Naive B cell (primary cell): Measurements from ENCODE around the gene OR2B2. TPM values are rescaled to one million over a fixed set of nuclear protein-coding genes. Genes with fewer than 3 reads are reported as not detected.
"Not testable (repeated sequence)": the region's sequence is repeated elsewhere in the genome, so short reads cannot be mapped to it uniquely, and the experiment has no call there.

ENCODE experiments used
- ATAC-seq, 2 donors: fragments of 150-1000 bp; cut with Tn5 transposase; 2 replicates each; pipeline ENCODE4 v1.10.0; 2021; ENCODE audit warnings: low read depth in 2 of 2, mild to moderate bottlenecking in 2 of 2, moderate library complexity in 2 of 2
- DNase-seq: peaks from one replicate; pipeline ENCODE4 v3.0.0; 2022
- H3K27ac Mint-ChIP-seq, 6 donors: one replicate each; pipeline ENCODE4 v1.8.0; 2020 to 2022; ENCODE audit warnings: mild to moderate bottlenecking in 6 of 6, mixed read lengths in 6 of 6, moderate library complexity in 5 of 6, inconsistent platforms in 2 of 6
- H3K27me3 Mint-ChIP-seq, 3 donors: one replicate each; pipeline ENCODE4 v1.8.0; 2021 to 2022; ENCODE audit warnings: mixed read lengths in 3 of 3, mild to moderate bottlenecking in 1 of 3
- H3K36me3 Mint-ChIP-seq, 2 donors: one replicate each; pipeline ENCODE4 v1.8.0; 2020 to 2022; ENCODE audit warnings: mixed read lengths in 2 of 2, inconsistent platforms in 1 of 2, mild to moderate bottlenecking in 1 of 2
- H3K4me1 Mint-ChIP-seq, 3 donors: one replicate each; pipeline ENCODE4 v1.8.0; 2020 to 2022; ENCODE audit warnings: mixed read lengths in 3 of 3, inconsistent platforms in 1 of 3, mild to moderate bottlenecking in 1 of 3, moderate library complexity in 1 of 3
- H3K4me3 Mint-ChIP-seq, 8 donors: one replicate each; pipeline ENCODE4 v1.8.0; 2020 to 2022; ENCODE audit warnings: mild to moderate bottlenecking in 8 of 8, mixed read lengths in 8 of 8, moderate library complexity in 8 of 8, inconsistent platforms in 2 of 8
- H3K9me3 Mint-ChIP-seq, 7 donors: one replicate each; pipeline ENCODE4 v1.8.0; 2020 to 2022; ENCODE audit warnings: mixed read lengths in 7 of 7, mild to moderate bottlenecking in 5 of 7, inconsistent platforms in 2 of 7, moderate library complexity in 1 of 7
- polyA plus RNA-seq, 6 donors: library from polyadenylated mRNA; unstranded; fragments of 300-500 nt; fragmentation: Illumina TruSeq; gene quantifications; one replicate each; pipeline ENCODE4 v1.2.3, GENCODE V29; 2021; ENCODE audit warnings: low read depth in 6 of 6

The OR2B2 gene
- not detected for polyA plus RNA-seq

DNA sequence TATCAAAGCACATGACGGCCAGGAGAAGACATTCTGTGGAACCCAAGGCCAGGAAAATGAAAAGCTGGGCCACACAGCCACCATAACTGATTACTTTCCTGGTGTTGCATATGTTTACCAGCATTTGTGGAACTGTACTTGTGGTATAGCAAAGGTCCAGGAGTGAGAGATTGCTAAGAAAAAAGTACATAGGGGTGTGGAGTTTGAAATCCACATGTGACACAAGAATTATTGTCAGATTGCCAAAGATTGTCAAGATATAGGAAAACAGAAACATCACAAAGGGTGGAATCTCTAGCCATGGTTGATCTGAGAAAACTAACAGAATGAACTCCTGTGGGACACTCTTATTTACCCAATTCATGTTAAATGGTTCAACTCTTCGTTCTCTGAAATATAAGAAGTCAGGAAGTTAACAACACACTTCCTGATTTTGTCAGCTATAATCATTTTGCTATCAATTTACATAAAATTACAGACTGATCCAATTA lies at the start of gene OR2B2:
Gene OR2B2, minus strand, starts transcription at position 441 of the 491 bp plus-strand sequence. Its CDS starts 77 bp downstream, at position 364.
- Mint-ChIP-seq H3K27me3 (no peaks in the 10 kb centered on the region), H3K4me3 (peak within 1 kb of the TSS in 1 of 8 donors; percentile 53), H3K27ac (no peak within 1 kb of the TSS), H3K4me1 (no peaks in the 10 kb centered on the region), H3K36me3 (no peaks in the 10 kb centered on the region), H3K9me3 (no peaks in the 10 kb centered on the region)
- DNase-seq (no peak), ATAC-seq (no peak)

DNA sequence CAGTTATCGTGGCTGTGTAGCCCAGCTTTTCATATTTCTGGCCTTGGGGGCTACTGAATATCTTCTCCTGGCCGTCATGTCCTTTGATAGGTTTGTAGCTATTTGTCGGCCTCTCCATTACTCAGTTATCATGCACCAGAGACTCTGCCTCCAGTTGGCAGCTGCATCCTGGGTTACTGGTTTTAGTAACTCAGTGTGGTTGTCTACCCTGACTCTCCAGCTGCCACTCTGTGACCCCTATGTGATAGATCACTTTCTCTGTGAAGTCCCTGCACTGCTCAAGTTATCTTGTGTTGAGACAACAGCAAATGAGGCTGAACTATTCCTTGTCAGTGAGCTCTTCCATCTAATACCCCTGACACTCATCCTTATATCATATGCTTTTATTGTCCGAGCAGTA lies 45.3 kb upstream of the OR2B2 start:
- H3K27ac Mint-ChIP-seq, result no peak overlapping the region
- H3K4me3 Mint-ChIP-seq, result no peak overlapping the region
- ATAC-seq, result no peak

DNA sequence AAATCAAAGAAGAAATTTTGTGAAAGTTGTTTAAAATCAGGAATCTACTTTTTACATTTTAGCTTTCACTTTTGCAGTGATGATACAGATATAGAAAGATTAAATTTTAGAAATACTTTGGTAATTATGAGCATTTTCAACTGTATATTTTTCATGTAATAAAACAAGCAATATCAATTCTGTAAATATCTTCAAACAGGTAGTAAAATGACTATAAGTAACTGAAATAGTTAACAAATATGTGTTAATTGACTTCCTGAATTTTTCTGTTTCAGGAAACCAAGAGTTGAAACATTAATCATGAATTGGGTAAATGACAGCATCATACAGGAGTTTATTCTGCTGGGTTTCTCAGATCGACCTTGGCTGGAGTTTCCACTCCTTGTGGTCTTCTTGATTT lies 44.7 kb upstream of the OR2B2 start, which contains the start of gene OR2B6:
Gene OR2B6, plus strand, starts transcription at position 301 of the 400 bp plus-strand sequence. Its CDS starts 0 bp downstream, at position 301.
- no peaks in the 10 kb centered on the region for H3K36me3 Mint-ChIP-seq
- DNase-seq (no peak), ATAC-seq (no peak)
- H3K4me3 Mint-ChIP-seq, result no peak within 1 kb of the TSS
- peaks cover 9 to 11% (median 9%) of the 10 kb centered on the region in 3 donors for H3K27me3 Mint-ChIP-seq
- peak within 1 kb of the TSS in 1 of 6 donors; percentile 57 for H3K27ac Mint-ChIP-seq
- H3K9me3 Mint-ChIP-seq, result no peaks in the 10 kb centered on the region
- peaks cover 0 to 11% (median 0%) of the 10 kb centered on the region in 3 donors for H3K4me1 Mint-ChIP-seq

More for the DNA sequence above, 45.3 kb upstream of the OR2B2 start:
- Mint-ChIP-seq H3K36me3 (no peaks in the 10 kb centered on the region), H3K9me3 (no peaks in the 10 kb centered on the region), H3K4me1 (peaks cover 0 to 13% (median 0%) of the 10 kb centered on the region in 3 donors), H3K27me3 (peaks cover 7 to 11% (median 9%) of the 10 kb centered on the region in 3 donors)
- no peak for DNase-seq

- peaks cover 2 to 18% (median 6%) of the 10 kb centered on the region in 7 donors for H3K9me3 Mint-ChIP-seq
- H3K27me3 Mint-ChIP-seq, result peaks cover 0 to 27% (median 3%) of the 10 kb centered on the region in 3 donors
- no peaks in the 10 kb centered on the region for H3K36me3 Mint-ChIP-seq
- H3K4me1 Mint-ChIP-seq, result no peaks in the 10 kb centered on the region
- no peak overlapping the region for H3K27ac Mint-ChIP-seq
- ATAC-seq, result no peak
- no peak for DNase-seq
- H3K4me3 Mint-ChIP-seq, result no peak overlapping the region
These were observed 38.8 kb upstream of the OR2B2 start for GRCh38 chr6:27951040-27951439.

DNA sequence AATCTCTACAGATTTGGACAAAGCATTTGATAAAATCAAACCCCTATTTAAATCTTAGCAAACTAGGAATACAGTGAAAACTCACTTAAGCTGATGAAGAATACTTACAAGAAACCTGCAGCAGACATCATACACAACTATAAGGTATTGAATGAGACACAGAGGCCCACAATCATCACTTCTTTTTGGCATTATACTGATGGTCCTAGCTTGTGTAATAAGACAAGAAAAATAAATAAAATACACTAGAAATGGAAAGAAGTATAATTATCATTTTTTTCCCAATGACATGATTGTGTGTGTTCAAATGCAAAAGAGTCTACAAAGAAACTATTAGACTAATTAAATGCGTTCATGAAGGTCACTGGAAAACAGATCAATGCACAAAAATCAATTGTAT lies 36.0 kb upstream of the OR2B2 start:
- H3K36me3 Mint-ChIP-seq, result no peaks in the 10 kb centered on the region
- no peak for ATAC-seq
- peaks cover 0 to 26% (median 0%) of the 10 kb centered on the region in 3 donors for H3K27me3 Mint-ChIP-seq
- no peaks in the 10 kb centered on the region for H3K4me1 Mint-ChIP-seq
- no peak overlapping the region for H3K4me3 Mint-ChIP-seq
- no peak overlapping the region for H3K27ac Mint-ChIP-seq
- H3K9me3 Mint-ChIP-seq, result peaks cover 2 to 18% (median 10%) of the 10 kb centered on the region in 7 donors
- no peak for DNase-seq

GRCh38 chr6:27943072-27943471 lies 30.9 kb upstream of the OR2B2 start:
- not testable (repeated sequence) for H3K9me3 Mint-ChIP-seq, H3K4me1 Mint-ChIP-seq, H3K4me3 Mint-ChIP-seq, H3K27ac Mint-ChIP-seq, H3K36me3 Mint-ChIP-seq, ATAC-seq, DNase-seq
- H3K27me3 Mint-ChIP-seq, result peaks cover 9 to 38% (median 21%) of the 10 kb centered on the region in 3 donors

- Mint-ChIP-seq H3K27ac (no peak overlapping the region), H3K4me3 (no peak overlapping the region), H3K4me1 (no peaks in the 10 kb centered on the region), H3K9me3 (peaks cover 0 to 8% (median 0%) of the 10 kb centered on the region in 7 donors), H3K36me3 (no peaks in the 10 kb centered on the region), H3K27me3 (peaks cover 9 to 41% (median 28%) of the 10 kb centered on the region in 3 donors)
- ATAC-seq, result no peak
- no peak for DNase-seq
These were observed 28.6 kb upstream of the OR2B2 start for GRCh38 chr6:27940766-27941165.

GRCh38 chr6:27931209-27931608 lies 19.0 kb upstream of the OR2B2 start:
- H3K9me3 Mint-ChIP-seq, result peaks cover 5 to 12% (median 9%) of the 10 kb centered on the region in 7 donors
- peaks cover 8 to 11% of the 10 kb centered on the region in 2 donors for H3K36me3 Mint-ChIP-seq
- ATAC-seq (no peak), DNase-seq (no peak)
- no peak overlapping the region for H3K4me3 Mint-ChIP-seq
- peaks cover 0 to 21% (median 5%) of the 10 kb centered on the region in 3 donors for H3K27me3 Mint-ChIP-seq
- H3K4me1 Mint-ChIP-seq, result no peaks in the 10 kb centered on the region
- H3K27ac Mint-ChIP-seq, result no peak overlapping the region

DNA sequence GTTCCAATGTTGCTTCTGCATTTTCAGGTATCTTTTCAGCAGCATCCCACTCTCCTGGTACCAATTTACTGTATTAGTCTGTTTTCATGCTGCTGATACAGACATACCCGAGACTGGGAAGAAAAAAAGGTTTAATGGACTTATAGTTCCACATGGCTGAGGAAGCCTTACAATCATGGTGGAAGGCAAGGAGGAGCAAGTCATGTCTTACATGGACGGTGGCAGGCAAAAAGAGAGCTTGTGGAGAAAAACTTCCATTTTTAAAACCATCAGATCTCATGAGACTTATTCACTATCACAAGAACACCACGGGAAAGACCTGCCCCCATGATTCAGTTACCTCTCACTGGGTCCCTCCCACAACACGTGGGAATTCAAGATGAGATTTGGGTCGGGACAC lies 17.7 kb upstream of the OR2B2 start:
- Mint-ChIP-seq H3K27me3 (peaks cover 0 to 21% (median 5%) of the 10 kb centered on the region in 3 donors), H3K36me3 (peaks cover 8 to 11% of the 10 kb centered on the region in 2 donors), H3K9me3 (peaks cover 5 to 12% (median 9%) of the 10 kb centered on the region in 7 donors)
- ATAC-seq, H3K4me1 Mint-ChIP-seq, H3K27ac Mint-ChIP-seq, DNase-seq, H3K4me3 Mint-ChIP-seq: not testable (repeated sequence)

- peak overlapping the region in 1 of 6 donors; percentile 85 for H3K27ac Mint-ChIP-seq
- peaks cover 5 to 12% (median 9%) of the 10 kb centered on the region in 7 donors for H3K9me3 Mint-ChIP-seq
- H3K36me3 Mint-ChIP-seq, result peaks cover 8 to 11% of the 10 kb centered on the region in 2 donors
- not testable (repeated sequence) for DNase-seq, H3K4me3 Mint-ChIP-seq, H3K4me1 Mint-ChIP-seq, ATAC-seq
- H3K27me3 Mint-ChIP-seq, result peaks cover 0 to 21% (median 5%) of the 10 kb centered on the region in 3 donors
These were observed 15.8 kb upstream of the OR2B2 start for GRCh38 chr6:27928041-27928440.

- peaks cover 0 to 3% (median 0%) of the 10 kb centered on the region in 3 donors for H3K4me1 Mint-ChIP-seq
- H3K27me3 Mint-ChIP-seq, result peaks cover 0 to 15% (median 0%) of the 10 kb centered on the region in 3 donors
- H3K36me3 Mint-ChIP-seq, result peaks cover 0 to under 1% of the 10 kb centered on the region in 2 donors
- no peak overlapping the region for H3K4me3 Mint-ChIP-seq
- H3K9me3 Mint-ChIP-seq, result peaks cover 0 to 5% (median 0%) of the 10 kb centered on the region in 7 donors
- ATAC-seq (no peak), DNase-seq (no peak)
- no peak overlapping the region for H3K27ac Mint-ChIP-seq
These were observed 12.0 kb upstream of the OR2B2 start for GRCh38 chr6:27924179-27924578.

DNA sequence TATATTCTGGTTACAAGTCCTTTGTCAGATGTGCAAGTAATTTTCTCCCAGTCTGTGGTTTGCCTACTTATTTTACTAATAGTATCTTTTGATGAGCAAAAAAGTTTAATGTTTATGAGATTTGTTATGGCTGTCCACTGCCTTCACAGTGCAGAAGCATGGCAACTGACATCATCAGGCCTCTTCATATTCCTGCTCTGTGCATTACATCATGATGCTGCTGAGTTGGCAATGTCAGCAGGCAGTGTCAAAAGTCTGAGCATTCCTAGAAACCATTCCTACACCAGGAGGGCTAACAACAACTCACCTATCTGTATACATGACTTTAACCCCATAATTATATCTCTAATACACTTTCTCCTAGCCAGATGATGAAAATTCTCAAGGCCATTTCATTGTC lies 10.8 kb upstream of the OR2B2 start:
- H3K36me3 Mint-ChIP-seq, result no peaks in the 10 kb centered on the region
- DNase-seq, result no peak
- ATAC-seq, result no peak
- H3K27ac Mint-ChIP-seq, result no peak overlapping the region
- peaks cover 0 to 3% (median 0%) of the 10 kb centered on the region in 3 donors for H3K4me1 Mint-ChIP-seq
- peaks cover 0 to 7% (median 0%) of the 10 kb centered on the region in 3 donors for H3K27me3 Mint-ChIP-seq
- no peak overlapping the region for H3K4me3 Mint-ChIP-seq
- peaks cover 0 to 1% (median 0%) of the 10 kb centered on the region in 7 donors for H3K9me3 Mint-ChIP-seq

- ATAC-seq (no peak), DNase-seq (no peak)
- H3K36me3 Mint-ChIP-seq, result no peaks in the 10 kb centered on the region
- no peak overlapping the region for H3K27ac Mint-ChIP-seq
- H3K9me3 Mint-ChIP-seq, result no peaks in the 10 kb centered on the region
- peaks cover 0 to 5% (median 4%) of the 10 kb centered on the region in 3 donors for H3K4me1 Mint-ChIP-seq
- no peak overlapping the region for H3K4me3 Mint-ChIP-seq
- H3K27me3 Mint-ChIP-seq, result no peaks in the 10 kb centered on the region
These were observed 4.2 kb downstream of the OR2B2 start for GRCh38 chr6:27908017-27908416.
